ENCODE measurements around the gene C4B.

The C4B gene

GRCh38 chr6:32076321-32076809 is 61.8 kb downstream of the C4B start:
- peak; percentile 82 to 94 for DNase-seq (ENCODE audit: low read depth in 2 of 2)
- no peak overlapping the region for H3K4me3 ChIP-seq (replicated peaks in 1 of 2; ENCODE audit: low read depth in 2 of 2, low read length in 2 of 2)
- no peak for TF ChIP-seq CTCF (IDR thresholded peaks at IDR 0.05; ENCODE audit: low read depth, low read length)

- no peak for DNase-seq (ENCODE audit: low read depth in 2 of 2)
- TF ChIP-seq CTCF (IDR thresholded peaks at IDR 0.05; ENCODE audit: low read depth, low read length), result no peak
- H3K4me3 ChIP-seq (replicated peaks in 1 of 2; ENCODE audit: low read depth in 2 of 2, low read length in 2 of 2), result no peak overlapping the region
These were observed 65.1 kb downstream of the C4B start for GRCh38 chr6:32079566-32080290.

- no peak overlapping the region for H3K4me3 ChIP-seq (replicated peaks in 1 of 2; ENCODE audit: low read depth in 2 of 2, low read length in 2 of 2)
- no peak for TF ChIP-seq CTCF (IDR thresholded peaks at IDR 0.05; ENCODE audit: low read depth, low read length)
- DNase-seq (ENCODE audit: low read depth in 2 of 2), result peak; percentile 91 to 93
These were observed 66.8 kb downstream of the C4B start for GRCh38 chr6:32081168-32081990.

GRCh38 chr6:32082478-32082877 is 67.9 kb downstream of the C4B start:
- DNase-seq (ENCODE audit: low read depth in 2 of 2), result no peak
- no peak for TF ChIP-seq CTCF (IDR thresholded peaks at IDR 0.05; ENCODE audit: low read depth, low read length)
- H3K4me3 ChIP-seq (replicated peaks in 1 of 2; ENCODE audit: low read depth in 2 of 2, low read length in 2 of 2), result no peak overlapping the region

DNA sequence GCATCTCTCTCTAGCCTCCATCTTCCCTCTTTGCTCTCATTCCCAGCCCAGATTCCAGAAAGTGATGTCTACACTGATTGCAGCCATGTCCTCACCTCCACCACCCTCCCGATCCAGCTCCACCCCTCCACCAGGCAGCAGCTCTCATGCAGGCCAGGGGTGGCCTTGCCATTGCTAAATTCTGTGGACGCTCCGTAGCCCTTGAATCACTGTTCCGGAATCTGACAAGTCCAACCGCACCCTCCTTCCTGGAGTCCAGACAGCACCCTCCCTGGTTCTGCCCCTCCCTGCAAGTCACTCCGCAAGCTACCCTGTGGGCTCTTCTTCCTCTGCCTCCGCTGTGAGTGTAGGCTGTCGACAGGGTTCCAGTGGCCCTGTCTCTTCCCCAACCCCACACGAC is 68.3 kb downstream of the C4B start:
- TF ChIP-seq CTCF (IDR thresholded peaks at IDR 0.05; ENCODE audit: low read depth, low read length), result no peak
- H3K4me3 ChIP-seq (replicated peaks in 1 of 2; ENCODE audit: low read depth in 2 of 2, low read length in 2 of 2), result no peak overlapping the region
- peak; percentile 92 to 95 for DNase-seq (ENCODE audit: low read depth in 2 of 2)

DNA sequence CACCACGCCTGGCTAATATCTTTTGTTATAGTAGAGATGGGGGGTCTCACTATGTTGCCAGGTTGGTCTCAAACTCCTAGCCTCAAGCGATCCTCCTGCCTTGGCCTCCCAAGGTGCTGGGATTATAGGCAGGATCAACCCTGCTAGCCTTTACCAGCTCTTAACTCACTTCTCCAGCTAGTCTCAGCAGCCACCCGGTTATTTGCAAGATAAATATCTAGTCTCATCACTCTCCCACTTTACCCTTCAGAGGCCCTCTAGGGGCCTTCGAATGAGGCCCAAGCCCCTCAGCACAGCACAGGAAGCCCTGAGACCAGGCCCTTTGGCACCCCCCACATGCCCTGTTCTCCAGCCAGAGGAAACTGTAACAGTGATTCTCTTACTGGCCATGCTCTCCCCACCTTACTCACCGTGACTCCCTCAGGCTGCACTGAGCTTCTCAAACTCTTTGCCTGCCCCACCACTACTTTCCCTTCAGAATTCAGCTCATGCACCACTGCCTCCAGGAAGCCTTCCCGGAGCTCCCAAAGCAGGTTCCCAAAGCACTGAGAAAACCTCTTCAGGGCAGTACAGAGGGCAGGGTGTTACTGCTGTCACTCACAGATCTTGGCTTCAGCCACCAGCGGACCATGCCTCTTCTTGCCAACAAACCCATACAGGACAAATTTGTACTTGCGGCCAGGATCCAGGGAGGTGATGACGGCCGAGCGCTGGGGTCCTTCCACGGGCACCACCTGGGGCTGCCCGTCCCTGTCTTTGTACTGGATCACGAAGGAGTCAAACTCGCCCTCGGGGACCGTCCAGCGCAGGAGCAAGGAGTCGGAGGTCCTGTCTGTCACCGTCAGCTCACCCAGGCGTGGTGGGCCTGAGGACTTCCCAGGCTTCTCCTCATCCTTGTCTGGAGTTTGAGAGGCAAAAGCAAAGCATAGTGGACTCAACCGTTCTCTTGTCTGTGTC is 69.5 kb downstream of the C4B start:
- no peak overlapping the region for H3K4me3 ChIP-seq (replicated peaks in 1 of 2; ENCODE audit: low read depth in 2 of 2, low read length in 2 of 2)
- TF ChIP-seq CTCF (IDR thresholded peaks at IDR 0.05; ENCODE audit: low read depth, low read length), result no peak
- no peak for DNase-seq (ENCODE audit: low read depth in 2 of 2)

Data from cardiac fibroblast (primary cell).